HepG2 (cell line): ENCODE measurements around the gene AQP6. TPM values are rescaled to one million over a fixed set of nuclear protein-coding genes. Genes with fewer than 3 reads are reported as not detected.
A peak's percentile ranks its signal among the peaks of the same experiment; 100 is the strongest.

Experiments used
- CBX1 ChIP-seq: IDR thresholded peaks from one replicate; pipeline ENCODE4 v1.6.1; 2016; ENCODE audit warnings: antibody characterized with exemption, low read depth
- ESRRA ChIP-seq: sonication (generic); formaldehyde crosslinking; IDR thresholded peaks from 2 replicates; pipeline ENCODE4 v1.5.1; 2020; ENCODE audit warnings: mild to moderate bottlenecking, low read depth, missing genetic modification reagents
- ETV6 ChIP-seq: sonication (generic); formaldehyde crosslinking; conservative IDR thresholded peaks from 2 replicates; pipeline ENCODE4 v1.4.0; 2020; ENCODE audit warnings: missing genetic modification reagents
- NFE2 ChIP-seq: sonication (generic); formaldehyde crosslinking; IDR thresholded peaks from 2 replicates; pipeline ENCODE4 v1.4.0; 2020; ENCODE audit warnings: missing genetic modification reagents
- PHF21A ChIP-seq: sonication (generic); formaldehyde crosslinking; IDR thresholded peaks from 2 replicates; pipeline ENCODE4 v1.5.0; 2020; ENCODE audit warnings: mild to moderate bottlenecking, missing genetic modification reagents
- SMC3 ChIP-seq: IDR thresholded peaks from 2 replicates; pipeline ENCODE4 v1.6.1; 2011; ENCODE audit warnings: low read length, improper control_type of control experiment
- TOPORS ChIP-seq: sonication (generic); formaldehyde crosslinking; IDR thresholded peaks from 2 replicates; pipeline ENCODE4 v1.8.0; 2023; ENCODE audit warnings: mild to moderate bottlenecking, missing genetic modification reagents
- ZNF30 ChIP-seq: sonication (generic); formaldehyde crosslinking; IDR thresholded peaks from 2 replicates; pipeline ENCODE4 v1.5.0; 2020; ENCODE audit warnings: mild to moderate bottlenecking, missing genetic modification reagents
- ZNF572 ChIP-seq: sonication (generic); formaldehyde crosslinking; IDR thresholded peaks from 2 replicates; pipeline ENCODE4 v1.5.1; 2020; ENCODE audit warnings: mild to moderate bottlenecking, missing genetic modification reagents
- polyA plus RNA-seq, 8 experiments: library from polyadenylated mRNA; depleted of rRNA in 3 of 8; stranded (reverse) in 7 of 8; unstranded in 1 of 8; fragments of >200 nt; fragmentation: Illumina TruSeq in 4 of 8; extraction: Trizol in 4 of 8; gene quantifications; 2 replicates each; pipeline versions ENCODE4 v1.2.1 to v1.2.3, GENCODE V29; 2011 to 2016; ENCODE audit warnings: low read depth in 4 of 8, missing spikeins in 1 of 8, mixed read lengths in 1 of 8; ENCODE audit not compliant: insufficient read depth in 1 of 8
- total RNA-seq, 5 experiments: library from RNA; depleted of rRNA; stranded (reverse); fragments of >200 nt; fragmentation: Illumina TruSeq; extraction: Trizol; gene quantifications; 2 replicates each; pipeline ENCODE4 v1.2.3, GENCODE V29; 2016; ENCODE audit warnings: low read depth in 1 of 5
- TF ChIP-seq, protein P1 (sequence below): sonication (generic); formaldehyde crosslinking; IDR thresholded peaks from 2 replicates; pipeline ENCODE4 v1.4.0; 2020; ENCODE audit warnings: missing genetic modification reagents, borderline replicate concordance
- TF ChIP-seq, protein P2 (sequence below): sonication (generic); formaldehyde crosslinking; IDR thresholded peaks from 2 replicates; pipeline ENCODE4 v1.4.0; 2020; ENCODE audit warnings: missing genetic modification reagents
- TF ChIP-seq, protein P3 (sequence below): sonication (generic); formaldehyde crosslinking; IDR thresholded peaks from 2 replicates; pipeline ENCODE4 v1.4.0; 2020; ENCODE audit warnings: missing genetic modification reagents
- TF ChIP-seq, protein P4 (sequence below), 2 experiments: sonication (generic) in 1 of 2; formaldehyde crosslinking in 1 of 2; IDR thresholded peaks; 2 replicates each; pipeline versions ENCODE4 v1.5.1 to v1.6.1; 2011 to 2020; ENCODE audit warnings: borderline replicate concordance in 1 of 2, low read depth in 1 of 2, low read length in 1 of 2, mild to moderate bottlenecking in 1 of 2, missing genetic modification reagents in 1 of 2, moderate library complexity in 1 of 2
- TF ChIP-seq, protein P5 (sequence below): IDR thresholded peaks from 2 replicates; pipeline ENCODE4 v1.6.1; 2016; ENCODE audit warnings: low read depth, borderline replicate concordance
- TF ChIP-seq, protein P6 (sequence below): sonication (generic); formaldehyde crosslinking; IDR thresholded peaks from 2 replicates; pipeline ENCODE4 v1.8.0; 2022; ENCODE audit warnings: missing genetic modification reagents, mild to moderate bottlenecking, inconsistent platforms, borderline replicate concordance

AQP6 gene
- total and polyA plus RNA-seq, 2 of the 13 experiments (the other 11 are each of a cell fraction or from before 2014, with no cell fraction given), result 0.32 to 1.3 TPM

DNA sequence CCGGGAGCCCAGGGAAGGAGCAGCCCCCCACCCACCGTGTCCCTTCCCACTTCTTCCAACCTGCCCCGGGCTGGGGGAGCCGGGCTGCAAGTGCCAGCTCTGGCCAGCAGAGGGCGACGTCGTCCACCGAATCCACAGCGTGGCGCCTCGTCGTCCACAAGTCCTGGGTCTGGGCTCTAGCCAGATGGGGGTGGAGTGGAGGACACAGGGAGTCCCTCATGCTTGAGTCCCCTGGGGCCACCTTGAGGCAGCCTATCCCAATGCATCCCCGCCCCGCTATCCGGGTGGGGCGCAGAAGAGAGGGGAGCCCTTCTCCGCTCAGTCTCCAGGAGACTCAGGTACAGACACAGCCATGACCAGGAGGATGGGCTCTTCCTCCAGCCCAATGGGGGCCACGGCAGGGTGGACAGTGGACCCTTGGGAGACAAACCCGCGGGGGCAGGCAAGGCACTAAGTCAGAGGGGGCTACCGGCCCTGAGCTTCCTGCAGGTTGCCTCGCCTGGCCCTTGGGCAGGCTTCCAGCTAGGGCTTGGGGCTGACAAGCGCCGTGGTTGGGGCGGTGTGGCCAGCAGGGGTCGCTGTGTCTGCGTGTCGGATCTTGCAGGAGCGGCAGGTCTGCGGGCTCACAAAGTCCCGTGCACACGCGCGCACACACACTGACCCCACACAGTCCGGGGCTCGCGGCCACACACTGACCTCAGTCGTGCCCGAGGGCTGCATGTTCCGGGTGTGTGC, 5.5 kb upstream of the AQP6 start (continued):
- TF ChIP-seq, protein P1, sequence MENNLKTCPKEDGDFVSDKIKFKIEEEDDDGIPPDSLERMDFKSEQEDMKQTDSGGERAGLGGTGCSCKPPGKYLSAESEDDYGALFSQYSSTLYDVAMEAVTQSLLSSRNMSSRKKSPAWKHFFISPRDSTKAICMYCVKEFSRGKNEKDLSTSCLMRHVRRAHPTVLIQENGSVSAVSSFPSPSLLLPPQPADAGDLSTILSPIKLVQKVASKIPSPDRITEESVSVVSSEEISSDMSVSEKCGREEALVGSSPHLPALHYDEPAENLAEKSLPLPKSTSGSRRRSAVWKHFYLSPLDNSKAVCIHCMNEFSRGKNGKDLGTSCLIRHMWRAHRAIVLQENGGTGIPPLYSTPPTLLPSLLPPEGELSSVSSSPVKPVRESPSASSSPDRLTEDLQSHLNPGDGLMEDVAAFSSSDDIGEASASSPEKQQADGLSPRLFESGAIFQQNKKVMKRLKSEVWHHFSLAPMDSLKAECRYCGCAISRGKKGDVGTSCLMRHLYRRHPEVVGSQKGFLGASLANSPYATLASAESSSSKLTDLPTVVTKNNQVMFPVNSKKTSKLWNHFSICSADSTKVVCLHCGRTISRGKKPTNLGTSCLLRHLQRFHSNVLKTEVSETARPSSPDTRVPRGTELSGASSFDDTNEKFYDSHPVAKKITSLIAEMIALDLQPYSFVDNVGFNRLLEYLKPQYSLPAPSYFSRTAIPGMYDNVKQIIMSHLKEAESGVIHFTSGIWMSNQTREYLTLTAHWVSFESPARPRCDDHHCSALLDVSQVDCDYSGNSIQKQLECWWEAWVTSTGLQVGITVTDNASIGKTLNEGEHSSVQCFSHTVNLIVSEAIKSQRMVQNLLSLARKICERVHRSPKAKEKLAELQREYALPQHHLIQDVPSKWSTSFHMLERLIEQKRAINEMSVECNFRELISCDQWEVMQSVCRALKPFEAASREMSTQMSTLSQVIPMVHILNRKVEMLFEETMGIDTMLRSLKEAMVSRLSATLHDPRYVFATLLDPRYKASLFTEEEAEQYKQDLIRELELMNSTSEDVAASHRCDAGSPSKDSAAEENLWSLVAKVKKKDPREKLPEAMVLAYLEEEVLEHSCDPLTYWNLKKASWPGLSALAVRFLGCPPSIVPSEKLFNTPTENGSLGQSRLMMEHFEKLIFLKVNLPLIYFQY, result peak; percentile 61; the same call in 1 of the 2 replicates
- no peak for TF ChIP-seq CBX1
- TF ChIP-seq, protein P2, sequence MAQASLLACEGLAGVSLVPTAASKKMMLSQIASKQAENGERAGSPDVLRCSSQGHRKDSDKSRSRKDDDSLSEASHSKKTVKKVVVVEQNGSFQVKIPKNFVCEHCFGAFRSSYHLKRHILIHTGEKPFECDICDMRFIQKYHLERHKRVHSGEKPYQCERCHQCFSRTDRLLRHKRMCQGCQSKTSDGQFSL (CRISPR knock-in tag), result peak; percentile 85
- TF ChIP-seq, protein P3, sequence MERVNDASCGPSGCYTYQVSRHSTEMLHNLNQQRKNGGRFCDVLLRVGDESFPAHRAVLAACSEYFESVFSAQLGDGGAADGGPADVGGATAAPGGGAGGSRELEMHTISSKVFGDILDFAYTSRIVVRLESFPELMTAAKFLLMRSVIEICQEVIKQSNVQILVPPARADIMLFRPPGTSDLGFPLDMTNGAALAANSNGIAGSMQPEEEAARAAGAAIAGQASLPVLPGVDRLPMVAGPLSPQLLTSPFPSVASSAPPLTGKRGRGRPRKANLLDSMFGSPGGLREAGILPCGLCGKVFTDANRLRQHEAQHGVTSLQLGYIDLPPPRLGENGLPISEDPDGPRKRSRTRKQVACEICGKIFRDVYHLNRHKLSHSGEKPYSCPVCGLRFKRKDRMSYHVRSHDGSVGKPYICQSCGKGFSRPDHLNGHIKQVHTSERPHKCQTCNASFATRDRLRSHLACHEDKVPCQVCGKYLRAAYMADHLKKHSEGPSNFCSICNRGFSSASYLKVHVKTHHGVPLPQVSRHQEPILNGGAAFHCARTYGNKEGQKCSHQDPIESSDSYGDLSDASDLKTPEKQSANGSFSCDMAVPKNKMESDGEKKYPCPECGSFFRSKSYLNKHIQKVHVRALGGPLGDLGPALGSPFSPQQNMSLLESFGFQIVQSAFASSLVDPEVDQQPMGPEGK (CRISPR knock-in tag), result peak; percentile 59
- peak; percentile 31; the same call in 1 of the 2 replicates for TF ChIP-seq SMC3
- no peak for TF ChIP-seq NFE2 (CRISPR knock-in tag)
- TF ChIP-seq, protein P4, sequence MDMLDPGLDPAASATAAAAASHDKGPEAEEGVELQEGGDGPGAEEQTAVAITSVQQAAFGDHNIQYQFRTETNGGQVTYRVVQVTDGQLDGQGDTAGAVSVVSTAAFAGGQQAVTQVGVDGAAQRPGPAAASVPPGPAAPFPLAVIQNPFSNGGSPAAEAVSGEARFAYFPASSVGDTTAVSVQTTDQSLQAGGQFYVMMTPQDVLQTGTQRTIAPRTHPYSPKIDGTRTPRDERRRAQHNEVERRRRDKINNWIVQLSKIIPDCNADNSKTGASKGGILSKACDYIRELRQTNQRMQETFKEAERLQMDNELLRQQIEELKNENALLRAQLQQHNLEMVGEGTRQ (IDR thresholded peaks at IDR 0.05; ENCODE audit: low read depth, low read length), result no peak
- TF ChIP-seq, protein P4 (CRISPR knock-in tag; IDR thresholded peaks at IDR 0.05; ENCODE audit: borderline replicate concordance), result no peak
- TF ChIP-seq, protein P5, sequence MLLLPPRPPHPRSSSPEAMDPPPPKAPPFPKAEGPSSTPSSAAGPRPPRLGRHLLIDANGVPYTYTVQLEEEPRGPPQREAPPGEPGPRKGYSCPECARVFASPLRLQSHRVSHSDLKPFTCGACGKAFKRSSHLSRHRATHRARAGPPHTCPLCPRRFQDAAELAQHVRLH (CRISPR knock-in tag), result 0 out of 2 replicates have a peak, but pooled peaks have one; percentile 14
- no peak for TF ChIP-seq ETV6 (CRISPR knock-in tag)
- no peak for TF ChIP-seq PHF21A (CRISPR knock-in tag)
- TF ChIP-seq ZNF30 (CRISPR knock-in tag), result no peak
- TF ChIP-seq TOPORS (CRISPR knock-in tag), result no peak
- TF ChIP-seq ESRRA (CRISPR knock-in tag), result peak; percentile 81; the same call in 1 of the 2 replicates
- peak; percentile 13; the same call in 1 of the 2 replicates for TF ChIP-seq ZNF572 (CRISPR knock-in tag)
- TF ChIP-seq, protein P6, sequence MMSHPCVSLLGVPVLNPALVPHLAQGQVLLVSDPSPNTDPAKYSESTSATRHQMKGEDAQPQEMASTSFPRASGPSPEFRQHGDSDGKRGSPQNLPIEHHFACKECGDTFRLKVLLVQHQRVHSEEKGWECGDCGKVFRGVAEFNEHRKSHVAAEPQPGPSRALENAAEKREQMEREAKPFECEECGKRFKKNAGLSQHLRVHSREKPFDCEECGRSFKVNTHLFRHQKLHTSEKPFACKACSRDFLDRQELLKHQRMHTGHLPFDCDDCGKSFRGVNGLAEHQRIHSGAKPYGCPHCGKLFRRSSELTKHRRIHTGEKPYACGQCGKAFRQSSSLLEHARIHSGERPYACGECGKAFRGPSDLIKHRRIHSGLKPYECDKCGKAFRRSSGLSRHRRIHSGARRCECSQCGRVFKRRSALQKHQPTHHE (CRISPR knock-in tag), result 0 out of 2 replicates have a peak, but pooled peaks have one; percentile 25
